CD4-positive, alpha-beta T cell treated with Interferon gamma for 1 hour (primary cell): ENCODE data around the gene KRTAP1-1.
"Not testable (repeated sequence)": the region's sequence is repeated elsewhere in the genome, so short reads cannot be mapped to it uniquely, and the experiment has no call there.

Experiments used
- DNase-seq: peaks from one replicate; pipeline ENCODE4 v3.0.0-alpha.2; 2020

KRTAP1-1 gene

DNA sequence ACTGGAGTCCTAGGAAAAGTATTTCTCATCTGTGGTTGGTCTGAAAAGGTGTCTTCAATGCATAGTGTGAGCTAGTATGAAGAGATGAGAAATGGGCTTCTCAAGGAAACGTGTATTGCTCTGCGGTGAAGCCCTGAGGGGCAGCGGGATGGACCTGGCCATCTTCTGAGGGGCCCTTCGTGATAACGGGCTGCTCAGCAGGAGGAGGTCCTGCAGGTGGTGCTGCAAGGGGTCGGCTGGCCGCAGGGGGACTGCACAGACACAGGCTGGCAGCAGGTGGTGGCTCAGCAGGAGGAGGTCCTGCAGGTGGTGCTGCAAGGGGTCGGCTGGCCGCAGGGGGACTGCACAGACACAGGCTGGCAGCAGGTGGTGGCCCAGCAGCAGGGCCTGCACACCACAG, 13.3 kb upstream of the KRTAP1-1 start:
- DNase-seq, result not testable (repeated sequence)

DNA sequence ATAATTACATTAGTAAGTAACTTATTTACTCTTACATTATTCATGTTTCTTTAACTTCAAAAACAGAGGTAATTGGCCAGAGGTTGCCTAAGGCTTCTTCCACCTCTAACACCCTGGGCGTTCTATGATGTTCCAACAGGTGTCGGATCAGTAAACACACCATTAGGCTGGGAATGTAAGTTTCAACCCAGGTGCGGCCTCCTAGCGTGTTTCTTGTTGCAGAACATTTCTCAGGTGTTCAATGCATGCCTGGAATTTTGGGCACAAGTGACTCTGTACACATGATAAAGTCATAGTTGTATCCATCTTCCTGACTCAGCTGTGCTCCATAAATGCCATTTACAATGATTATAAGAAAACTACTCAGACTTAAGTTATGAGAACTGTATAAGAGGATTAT, 12.8 kb upstream of the KRTAP1-1 start:
- DNase-seq, result no peak

DNA sequence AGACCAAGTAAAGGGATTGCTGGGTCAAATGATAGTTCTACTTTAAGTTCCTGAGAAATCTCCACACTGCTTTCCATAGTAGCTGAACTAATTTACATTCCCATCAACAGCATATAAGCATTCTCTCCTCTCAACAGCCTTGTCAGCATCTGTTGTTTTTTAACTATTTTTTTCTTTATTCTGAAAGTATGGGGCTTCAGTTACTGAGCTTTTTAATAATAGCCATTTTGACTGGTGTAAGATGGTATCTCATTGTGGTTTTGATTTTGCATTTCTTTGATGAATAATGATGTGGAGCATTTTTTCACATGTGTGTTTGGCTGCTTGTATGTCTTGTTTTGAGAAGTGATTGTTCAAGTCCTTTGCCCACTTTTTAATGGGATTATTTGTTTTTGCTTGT, 11.3 kb upstream of the KRTAP1-1 start:
- no peak for DNase-seq

DNA sequence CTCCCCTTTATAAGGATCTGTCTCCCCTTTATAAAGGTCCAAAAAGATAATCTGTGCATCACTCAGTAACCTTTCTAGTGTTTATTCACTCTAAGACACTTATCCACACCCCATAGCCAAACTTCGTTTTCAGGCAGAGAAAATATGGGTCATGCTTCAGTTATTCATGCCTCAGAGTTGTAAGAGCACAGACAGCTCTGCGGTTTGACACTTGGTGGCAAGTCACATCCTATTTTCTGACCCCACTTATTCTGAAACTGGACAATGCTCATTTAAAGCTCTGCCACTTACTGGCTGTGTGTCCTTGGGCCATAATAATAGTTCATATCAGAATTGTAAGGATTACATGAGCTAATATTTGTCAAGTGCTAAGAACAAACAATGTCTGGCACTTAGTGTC, 7.9 kb upstream of the KRTAP1-1 start:
- no peak for DNase-seq

DNA sequence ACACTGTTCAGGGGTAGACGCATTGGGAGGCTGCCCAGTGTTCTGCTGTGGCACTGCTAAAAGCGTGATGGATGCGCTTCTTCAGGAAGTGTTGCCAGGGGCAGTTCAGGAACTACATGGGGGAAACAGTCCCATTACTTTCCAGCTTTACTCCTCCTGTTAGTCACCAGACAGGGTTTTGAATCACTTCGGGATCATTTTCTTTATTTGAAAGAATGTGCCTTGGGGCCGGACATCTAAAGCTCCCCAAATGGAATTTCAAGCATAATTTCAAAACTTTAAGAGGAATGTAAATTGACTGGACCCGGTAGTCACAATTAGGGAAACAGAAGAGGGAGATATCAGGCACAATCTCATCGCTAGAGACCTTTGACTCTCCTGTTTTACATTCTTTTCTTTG, 7.2 kb upstream of the KRTAP1-1 start:
- no peak for DNase-seq

DNA sequence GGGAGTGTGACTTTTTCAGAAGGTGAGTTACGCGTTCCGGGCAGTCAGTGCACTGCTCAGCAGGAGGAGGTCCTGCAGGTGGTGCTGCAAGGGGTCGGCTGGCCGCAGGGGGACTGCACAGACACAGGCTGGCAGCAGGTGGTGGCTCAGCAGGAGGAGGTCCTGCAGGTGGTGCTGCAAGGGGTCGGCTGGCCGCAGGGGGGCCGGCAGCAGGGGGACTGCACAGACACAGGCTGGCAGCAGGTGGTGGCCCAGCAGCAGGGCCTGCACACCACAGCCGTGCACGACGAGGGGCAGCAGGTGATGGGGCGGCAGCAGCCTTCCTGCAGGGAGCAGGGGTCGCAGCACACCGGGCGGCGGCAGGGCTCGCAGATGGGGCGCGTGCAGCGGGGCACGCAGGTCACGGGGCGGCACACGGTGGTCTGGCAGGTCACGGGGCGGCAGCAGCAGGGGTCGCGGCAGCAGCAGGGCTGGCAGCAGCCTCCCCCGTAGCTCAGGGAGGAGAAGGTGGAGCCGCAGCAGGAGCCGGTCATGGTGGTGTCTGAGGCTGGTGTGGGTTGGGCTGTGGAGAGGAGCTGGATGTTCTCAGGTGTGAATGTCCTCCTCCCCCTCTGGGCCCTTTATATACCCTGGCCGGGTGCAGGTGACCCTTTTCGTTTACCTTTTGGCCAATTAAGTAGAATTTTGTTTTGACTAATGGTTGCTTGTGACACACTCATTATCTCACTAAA, 5.7 kb upstream of the KRTAP1-1 start, which contains the start of gene KRTAP2-1:
KRTAP2-1 (minus strand) TSS at position 582 of the 731 bp plus-strand sequence; CDS start at position 533, 49 bp downstream.
- DNase-seq, result not testable (repeated sequence)

DNA sequence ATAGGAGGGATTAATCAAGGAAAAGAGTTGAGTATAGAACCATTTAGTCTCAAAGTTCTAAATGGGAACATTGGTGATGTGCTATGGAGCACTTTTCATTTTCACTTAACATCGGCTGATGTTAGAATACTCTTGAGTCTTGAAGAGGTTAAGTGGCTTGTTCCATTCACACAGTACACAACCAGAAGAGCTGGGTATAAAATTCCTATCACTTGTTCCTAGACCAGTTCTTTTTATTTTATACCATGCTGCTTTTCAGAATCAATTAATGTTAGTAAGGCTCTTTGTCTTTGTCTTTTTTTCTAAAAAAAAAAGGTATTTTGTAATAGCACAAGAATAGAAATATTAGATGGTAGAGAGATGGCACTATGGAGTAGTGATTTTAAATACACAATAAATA, 1.7 kb upstream of the KRTAP1-1 start:
- DNase-seq, result no peak

DNA sequence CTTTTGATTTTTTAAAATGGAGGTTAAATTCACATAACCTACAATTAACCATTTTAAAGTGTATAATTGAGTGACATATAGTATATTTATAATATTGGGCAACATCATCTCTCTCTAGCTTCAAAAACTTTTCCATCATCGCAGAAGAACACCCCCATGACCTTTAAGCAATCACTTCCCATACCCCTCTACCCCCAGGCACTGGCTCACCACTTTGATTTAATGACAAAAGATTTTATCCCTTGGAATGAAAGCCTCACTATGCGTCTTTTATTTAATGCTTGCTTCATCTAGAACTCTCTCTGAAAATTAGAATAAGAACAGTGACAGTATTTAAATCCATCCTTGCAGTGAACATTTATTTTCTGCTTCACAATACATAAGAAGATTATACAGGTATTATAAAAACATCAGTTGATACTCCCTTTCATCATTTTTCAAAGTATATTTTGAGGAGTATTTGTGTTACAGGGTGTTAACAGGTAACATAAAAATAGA, 3.3 kb downstream of the KRTAP1-1 start:
- no peak for DNase-seq

DNA sequence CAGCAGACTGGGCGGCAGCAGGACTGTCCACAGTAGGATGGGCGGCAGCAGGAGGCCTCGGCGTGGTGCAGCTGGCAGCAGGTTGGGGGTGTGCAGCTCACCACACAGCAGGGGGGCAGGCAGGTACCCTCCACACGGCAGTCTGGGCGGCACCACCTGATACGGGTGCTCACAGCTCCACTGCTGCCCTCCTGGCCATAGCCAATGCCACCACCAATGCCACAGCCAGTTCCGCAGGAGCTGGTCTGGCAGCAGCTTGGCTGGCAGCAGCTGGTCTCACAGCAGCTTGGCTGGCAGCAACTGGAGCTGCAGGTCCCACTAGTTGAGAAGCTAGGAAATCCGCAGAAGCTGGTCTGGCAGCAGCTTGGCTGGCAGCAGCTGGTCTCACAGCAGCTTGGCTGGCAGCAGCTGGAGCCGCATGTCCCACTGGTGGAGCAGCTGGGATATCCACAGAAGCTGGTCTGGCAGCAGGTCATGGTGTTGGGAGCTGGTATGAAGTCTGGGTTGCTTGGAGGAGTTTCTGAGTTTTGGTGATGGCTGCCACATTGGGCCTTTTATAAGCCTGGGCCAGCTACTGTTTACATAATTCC, 6.8 kb downstream of the KRTAP1-1 start, which contains the start of gene KRTAP1-3:
KRTAP1-3 (minus strand) TSS at position 529 of the 590 bp plus-strand sequence; CDS start at position 476, 53 bp downstream.
- DNase-seq, result not testable (repeated sequence)

DNA sequence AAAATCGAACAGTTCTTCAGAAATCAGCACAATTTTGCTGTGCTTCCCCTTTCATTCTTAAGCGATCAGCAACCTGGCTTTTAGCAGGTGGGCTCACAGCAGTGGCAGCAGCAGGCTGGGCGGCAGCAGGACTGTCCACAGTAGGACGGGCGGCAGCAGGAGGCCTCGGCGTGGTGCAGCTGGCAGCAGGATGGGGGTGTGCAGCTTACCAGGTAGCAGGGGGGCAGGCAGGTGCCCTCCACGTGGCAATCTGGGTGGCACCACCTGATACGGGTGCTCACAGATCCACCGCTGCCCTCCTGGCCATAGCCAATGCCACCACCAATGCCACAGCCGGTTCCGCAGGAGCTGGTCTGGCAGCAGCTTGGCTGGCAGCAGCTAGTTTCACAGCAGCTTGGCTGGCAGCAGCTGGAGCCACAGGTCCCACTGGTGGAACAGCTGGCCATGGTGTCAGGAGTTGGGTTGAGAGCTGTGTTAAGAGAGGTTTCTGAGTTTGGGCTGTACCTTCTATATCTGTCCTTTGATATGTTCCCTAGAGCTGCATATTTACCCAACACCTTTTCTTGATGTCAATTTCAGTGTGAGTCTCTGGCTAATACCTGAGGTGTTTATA, 11.5 kb downstream of the KRTAP1-1 start, which contains the start of gene KRTAP1-4:
KRTAP1-4 (minus strand) TSS at position 563 of the 613 bp plus-strand sequence; CDS start at position 446, 117 bp downstream.
- no peak for DNase-seq

DNA sequence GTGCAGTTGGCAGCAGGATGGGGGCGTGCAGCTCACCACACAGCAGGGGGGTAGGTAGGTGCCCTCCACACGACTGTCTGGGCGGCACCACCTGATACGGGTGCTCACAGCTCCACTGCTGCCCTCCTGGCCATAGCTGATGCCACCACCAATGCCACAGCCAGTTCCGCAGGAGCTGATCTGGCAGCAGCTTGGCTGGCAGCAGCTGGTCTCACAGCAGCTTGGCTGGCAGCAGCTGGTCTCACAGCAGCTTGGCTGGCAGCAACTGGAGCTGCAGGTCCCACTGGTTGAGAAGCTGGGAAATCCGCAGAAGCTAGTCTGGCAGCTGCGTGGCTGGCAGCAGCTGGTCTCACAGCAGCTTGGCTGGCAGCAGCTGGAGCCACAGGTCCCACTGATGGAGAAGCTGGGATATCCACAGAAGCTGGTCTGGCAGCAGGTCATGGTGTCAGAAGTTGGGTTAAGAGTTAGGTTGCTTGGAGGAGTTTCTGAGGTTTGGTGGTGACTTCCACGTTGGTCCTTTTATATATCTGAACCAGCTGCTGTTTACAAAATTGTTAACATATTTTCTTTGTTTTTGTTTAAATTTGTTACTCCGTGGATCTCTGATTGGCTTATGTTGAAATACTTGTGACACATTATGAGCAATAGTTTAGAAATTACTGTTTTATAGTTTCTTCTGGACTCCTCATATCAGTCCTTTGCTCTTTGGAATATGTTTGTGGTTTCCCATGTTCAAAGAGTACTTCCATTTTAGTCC, 14.4 kb downstream of the KRTAP1-1 start, which contains the start of gene KRTAP1-5:
KRTAP1-5 (minus strand) TSS at position 494 of the 757 bp plus-strand sequence; CDS start at position 441, 53 bp downstream.
- DNase-seq, result no peak

DNA sequence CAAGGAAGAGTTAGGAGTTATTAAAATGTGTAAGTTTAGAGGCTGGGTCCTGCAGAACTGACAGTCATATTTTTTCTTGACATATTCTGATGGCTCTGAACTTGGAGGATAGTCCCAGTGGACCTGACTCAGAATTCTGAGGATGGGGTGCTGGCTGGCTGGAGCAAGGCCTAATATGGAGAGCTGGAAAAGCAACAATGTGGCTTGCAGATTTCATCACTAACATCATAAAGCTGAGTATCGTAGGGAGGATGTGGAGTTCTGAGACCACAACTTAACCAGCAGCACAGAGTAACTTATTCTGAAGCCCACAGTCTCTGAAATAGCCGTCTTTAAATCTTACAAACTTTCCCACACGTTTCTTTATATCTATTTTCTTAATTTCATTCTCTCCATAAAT, 16.6 kb downstream of the KRTAP1-1 start:
- no peak for DNase-seq

DNA sequence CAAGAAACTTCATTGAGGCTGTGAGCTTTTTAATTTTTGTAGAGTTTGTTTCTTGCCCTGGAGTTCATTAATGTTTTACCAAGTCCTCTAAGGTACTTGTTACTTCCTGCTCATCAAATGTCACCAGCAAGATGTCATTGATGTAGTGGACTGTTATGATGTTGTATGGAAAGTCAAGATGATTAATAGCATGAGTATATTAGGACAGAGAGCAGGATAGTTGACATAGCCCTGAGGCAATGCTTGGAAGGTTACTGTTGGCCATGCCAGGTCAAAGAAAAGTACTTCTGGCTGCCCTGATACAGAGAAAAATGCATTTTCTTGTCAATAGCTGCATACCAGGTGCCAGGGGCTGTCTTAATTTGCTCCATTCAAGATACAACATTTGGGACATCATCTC, 20.9 kb downstream of the KRTAP1-1 start:
- no peak for DNase-seq

DNA sequence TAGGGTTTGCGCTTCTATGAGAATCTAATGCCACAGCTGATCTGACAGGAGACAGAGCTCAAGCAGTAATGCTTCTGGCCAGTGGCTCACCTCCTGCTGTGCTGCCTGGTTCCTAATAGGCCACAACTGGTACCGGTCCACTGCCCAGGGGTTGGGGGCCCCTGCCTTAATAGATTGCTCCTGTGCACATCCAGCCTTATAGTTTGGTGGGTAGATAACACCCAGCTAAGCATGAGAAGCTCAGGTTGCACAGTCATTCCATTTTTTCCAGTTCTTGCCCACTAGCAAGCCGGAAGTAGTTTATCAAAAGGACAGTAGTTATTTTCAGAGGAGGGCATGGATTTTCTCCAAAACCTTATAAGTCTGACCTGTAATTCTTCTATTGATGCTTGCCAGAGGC, 21.8 kb downstream of the KRTAP1-1 start:
- DNase-seq, result no peak

DNA sequence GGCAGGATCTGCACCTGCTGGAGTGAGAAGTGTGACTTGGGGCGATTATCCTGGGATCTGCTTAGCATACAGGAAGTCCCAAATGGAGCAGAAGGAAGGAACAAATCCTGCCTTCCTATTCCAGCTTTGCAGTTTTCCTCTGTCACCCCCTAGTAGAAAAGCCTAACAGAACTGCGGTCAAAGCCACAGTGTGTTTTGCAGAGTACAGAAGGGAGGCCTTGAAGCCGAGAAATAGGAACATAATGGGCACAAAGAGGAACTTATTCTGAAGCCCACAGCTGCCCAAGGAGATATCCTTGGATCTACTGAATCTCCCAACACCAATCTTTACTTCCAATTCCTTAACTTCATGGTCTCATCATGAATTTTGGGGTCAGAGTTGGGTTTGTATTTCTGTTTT, 22.7 kb downstream of the KRTAP1-1 start:
- no peak for DNase-seq

DNA sequence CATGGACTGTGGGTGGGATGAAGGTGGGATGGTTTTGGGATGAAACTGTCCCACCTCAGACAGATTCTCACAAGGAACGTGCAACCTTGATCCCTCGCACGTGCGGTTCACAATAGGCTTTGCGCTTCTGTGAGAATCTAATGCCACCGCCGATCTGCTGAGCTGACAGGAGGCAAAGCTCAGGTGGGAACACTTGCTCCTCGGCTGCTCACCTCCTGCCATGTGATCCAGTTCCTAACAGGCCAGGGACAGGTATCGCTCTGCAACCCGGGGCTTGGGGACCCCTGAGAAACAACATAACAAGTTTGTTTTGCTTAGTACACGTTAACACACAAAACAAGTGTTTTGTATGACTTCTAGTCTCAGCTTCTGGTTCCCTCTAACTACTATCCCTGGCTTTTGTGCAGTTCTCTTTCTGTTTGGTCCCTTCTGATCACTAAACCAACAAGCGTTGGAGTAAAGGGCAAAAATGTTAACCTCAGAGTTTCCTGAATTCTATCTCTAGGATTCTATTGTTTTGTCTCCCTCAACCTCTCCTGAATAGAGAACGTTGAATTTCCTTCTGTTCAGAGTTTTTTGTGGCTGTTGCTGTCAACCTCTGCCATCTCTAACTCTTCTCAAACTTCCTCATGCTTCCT, 24.6 kb downstream of the KRTAP1-1 start:
- no peak for DNase-seq

DNA sequence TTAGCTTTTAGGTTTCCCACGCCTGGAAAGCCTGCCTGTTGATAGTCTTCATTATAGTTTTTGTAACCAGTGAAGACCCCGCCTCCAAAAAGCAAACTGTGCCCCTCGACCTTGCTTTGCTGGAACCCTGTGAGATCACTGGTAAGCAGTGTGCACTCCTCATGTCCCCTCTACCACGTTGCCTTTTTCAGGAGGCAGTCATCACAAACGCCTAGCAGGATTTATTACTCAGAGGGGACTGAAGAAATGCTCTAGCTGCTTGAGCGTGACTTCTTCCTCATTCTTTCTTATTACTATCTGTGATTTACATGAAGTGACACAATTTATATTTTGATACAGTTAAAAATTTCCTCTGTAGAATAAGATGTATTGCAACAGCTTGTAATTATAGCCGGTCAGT, 25.8 kb downstream of the KRTAP1-1 start:
- no peak for DNase-seq

DNA sequence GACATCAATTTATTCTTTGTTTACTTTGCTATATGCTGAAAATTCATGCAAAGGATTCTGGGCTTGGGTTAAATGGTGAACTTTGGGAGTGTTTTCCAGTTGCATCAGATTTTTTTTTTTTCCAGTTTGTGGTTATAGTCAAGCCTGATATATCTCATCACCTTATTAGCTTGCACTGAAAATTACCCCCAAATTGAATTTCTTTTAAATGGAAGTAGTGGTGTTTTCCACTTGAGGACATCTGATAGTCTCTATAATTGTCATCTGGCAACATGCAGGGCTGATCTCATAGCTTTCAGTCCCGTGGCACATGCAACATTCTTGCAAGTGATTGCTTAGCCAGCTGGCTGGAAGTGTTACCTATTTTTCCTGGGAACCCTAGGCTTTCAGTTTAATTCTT, 27.6 kb downstream of the KRTAP1-1 start:
- DNase-seq, result no peak

DNA sequence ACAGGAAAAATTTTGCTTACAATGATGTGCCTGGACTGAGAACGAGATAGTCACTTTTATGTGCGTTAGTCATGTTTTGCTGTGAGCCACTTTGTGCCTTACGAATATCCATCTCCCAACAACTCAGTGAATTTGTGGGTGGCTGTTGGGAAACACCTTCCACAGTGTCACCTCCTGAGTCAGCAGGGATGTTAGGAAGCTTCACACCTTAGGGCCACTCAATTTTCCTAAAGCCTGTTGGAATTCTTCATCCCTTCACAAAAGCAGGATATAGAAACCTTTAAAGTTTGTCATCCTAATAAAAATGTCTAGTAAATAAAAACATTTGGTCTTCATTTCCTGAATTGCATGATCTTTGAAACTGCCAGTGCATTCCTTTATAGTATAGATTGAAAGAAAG, 28.1 kb downstream of the KRTAP1-1 start:
- DNase-seq, result no peak

DNA sequence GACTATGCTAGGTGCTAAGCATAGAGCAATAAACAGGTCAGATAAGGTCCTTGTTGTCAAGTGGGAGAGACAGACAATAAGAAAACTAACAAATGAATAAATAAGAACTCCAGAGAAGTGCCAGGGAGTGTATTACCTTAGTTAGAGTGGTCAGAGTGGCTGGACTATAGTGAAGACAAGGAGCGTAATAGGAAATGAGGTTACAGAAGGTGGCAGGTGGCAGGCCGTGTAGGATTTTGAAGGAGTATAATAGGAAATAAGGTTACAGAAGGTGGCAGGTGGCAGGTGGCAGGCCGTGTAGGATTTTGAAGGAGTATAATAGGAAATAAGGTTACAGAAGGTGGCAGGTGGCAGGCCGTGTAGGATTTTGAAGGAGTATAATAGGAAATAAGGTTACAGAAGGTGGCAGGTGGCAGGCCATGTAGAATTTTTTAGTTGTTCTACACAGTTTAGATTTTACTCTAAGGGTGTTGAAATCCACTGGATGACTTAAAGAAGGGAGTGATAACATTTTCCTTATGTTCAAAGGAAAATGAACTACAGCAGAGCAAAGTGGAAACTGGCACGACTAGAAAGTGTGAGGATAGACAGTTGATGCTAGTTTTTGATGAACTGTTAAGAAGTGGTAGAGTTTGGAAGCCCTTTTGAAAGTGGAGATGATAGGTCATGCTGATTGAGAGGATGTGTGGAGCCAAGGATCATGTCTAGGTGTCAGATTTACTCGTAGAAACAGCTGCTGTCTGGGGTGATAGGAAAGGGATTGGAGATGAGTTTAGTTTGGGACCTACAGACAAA, 28.7 kb downstream of the KRTAP1-1 start:
- DNase-seq, result no peak

DNA sequence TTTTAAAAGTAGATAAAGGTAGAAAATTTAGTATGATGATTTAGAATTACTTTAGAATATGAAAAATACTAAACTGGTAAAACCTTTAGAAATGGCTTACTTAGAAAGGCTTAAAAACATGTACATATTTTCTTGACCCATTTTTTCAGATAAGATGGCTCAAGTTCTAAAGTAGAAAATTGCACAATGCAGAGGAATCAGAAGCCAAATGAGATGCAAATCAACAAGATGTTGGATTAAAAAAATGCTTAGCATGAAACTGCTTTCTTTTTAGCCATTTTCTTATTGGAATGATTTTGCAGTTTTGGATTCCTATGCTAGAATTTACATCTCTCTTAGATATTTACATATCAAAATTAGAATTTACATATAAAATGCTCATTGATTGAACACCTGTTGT, 30.8 kb downstream of the KRTAP1-1 start:
- no peak for DNase-seq

DNA sequence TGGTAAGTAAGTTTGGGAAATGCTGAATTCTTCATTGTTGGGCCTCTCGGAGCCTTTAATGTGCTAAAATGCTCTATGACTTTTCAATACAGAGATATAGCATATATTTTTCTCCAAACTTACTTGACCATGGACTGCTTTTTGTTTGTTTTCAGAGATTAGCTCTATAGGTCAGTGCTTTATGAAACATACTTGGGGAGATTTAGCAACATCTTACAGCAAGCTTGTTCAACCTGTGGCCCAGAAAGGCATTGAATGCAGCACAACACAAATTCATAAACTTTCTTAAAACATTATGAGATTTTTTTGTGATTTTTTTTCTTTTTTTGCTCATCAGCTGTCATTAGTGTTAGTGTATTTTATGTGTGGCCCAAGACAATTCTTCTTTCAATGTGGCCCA, 31.3 kb downstream of the KRTAP1-1 start:
- DNase-seq, result no peak
